Measurements from ENCODE around the gene SNX30. TPM values are rescaled to one million over a fixed set of nuclear protein-coding genes. Genes with fewer than 3 reads are reported as not detected.

Gene SNX30
- total RNA-seq, 1 experiment from 2014 or later = 9.7 TPM

- DNase-seq = no peak
- no peaks in the 10 kb centered on the region for H3K36me3 ChIP-seq (replicated peaks; ENCODE audit: control insufficient read depth, insufficient read depth, low read length)
- no peaks in the 10 kb centered on the region for H3K27me3 ChIP-seq (ENCODE audit: control insufficient read depth, insufficient read depth, low read length)
- no peak overlapping the region for H3K4me3 ChIP-seq (ENCODE audit: insufficient read depth, low read depth, low read length)
Measured at GRCh38 chr9:112760821-112761220, 10.3 kb downstream of the SNX30 start.

DNA sequence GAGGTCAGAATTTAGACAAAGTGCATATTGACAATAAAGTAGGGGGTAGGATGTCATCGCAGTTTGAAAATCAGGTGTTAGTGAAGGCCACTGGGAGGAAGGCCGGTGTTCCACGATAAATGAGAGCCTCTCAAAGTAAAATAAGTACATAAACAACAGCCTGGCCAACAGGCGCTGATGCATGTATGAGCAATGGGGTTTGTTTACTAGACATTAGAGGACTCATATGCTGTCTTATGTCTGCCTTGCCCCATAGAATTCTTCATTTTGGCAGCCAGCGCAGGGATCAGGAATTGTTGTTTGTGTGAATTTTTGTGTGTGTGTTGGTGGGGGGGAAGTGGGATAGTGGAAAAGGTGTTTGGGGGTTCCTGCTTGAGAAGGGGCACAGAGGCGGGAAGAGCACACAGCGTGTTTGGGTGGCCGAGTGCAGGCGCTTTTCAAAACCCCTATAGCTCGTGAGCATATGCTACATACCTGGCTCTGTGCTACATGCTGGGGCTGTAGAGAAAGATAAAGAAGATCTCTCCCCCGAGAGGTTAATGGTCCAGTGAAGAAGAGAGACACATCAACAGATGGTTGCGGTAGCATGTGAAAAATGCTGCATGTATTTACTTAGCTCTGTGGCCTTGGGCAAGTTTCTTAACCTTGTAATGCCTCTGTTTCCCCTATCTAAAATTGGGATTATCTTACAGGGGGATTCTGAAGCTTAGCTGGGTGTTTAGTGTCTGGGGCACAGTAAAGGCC lies 11.5 kb downstream of the SNX30 start:
- Histone ChIP-seq H3K27me3 (ENCODE audit: control insufficient read depth, insufficient read depth, low read length) (no peaks in the 10 kb centered on the region), H3K36me3 (replicated peaks; ENCODE audit: control insufficient read depth, insufficient read depth, low read length) (no peaks in the 10 kb centered on the region), H3K4me3 (ENCODE audit: insufficient read depth, low read depth, low read length) (no peak overlapping the region)
- no peak for DNase-seq

GRCh38 chr9:112762726-112763518 lies 12.4 kb downstream of the SNX30 start:
- H3K27me3 ChIP-seq (ENCODE audit: control insufficient read depth, insufficient read depth, low read length) = no peaks in the 10 kb centered on the region
- no peak for DNase-seq

DNA sequence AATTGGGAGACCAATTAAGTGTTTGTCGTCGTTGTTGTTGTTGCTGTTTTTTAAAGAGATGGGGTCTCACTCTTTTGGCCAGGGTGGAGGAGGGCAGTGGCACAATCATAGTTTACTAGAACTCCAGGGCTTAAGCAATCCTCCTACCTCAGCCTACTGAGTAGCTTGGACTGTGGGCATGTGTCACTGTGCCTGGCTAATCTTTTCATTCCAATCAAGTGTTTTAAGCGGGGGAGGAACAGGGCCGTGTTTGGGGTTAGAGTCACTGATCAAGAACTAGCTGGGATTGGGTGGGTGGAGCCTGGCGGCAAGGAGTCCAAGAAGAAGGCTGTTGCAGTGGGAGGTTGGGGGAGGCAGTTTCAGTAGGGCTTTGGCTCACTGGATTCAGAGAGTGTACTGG lies 13.8 kb downstream of the SNX30 start:
- Histone ChIP-seq H3K36me3 (replicated peaks; ENCODE audit: control insufficient read depth, insufficient read depth, low read length) (no peaks in the 10 kb centered on the region), H3K4me3 (ENCODE audit: insufficient read depth, low read depth, low read length) (no peak overlapping the region), H3K27me3 (ENCODE audit: control insufficient read depth, insufficient read depth, low read length) (no peaks in the 10 kb centered on the region)
- peak; percentile 32 for DNase-seq

More at GRCh38 chr9:112762726-112763518, 12.4 kb downstream of the SNX30 start:
- H3K36me3 ChIP-seq (replicated peaks; ENCODE audit: control insufficient read depth, insufficient read depth, low read length) = no peaks in the 10 kb centered on the region
- H3K4me3 ChIP-seq (ENCODE audit: insufficient read depth, low read depth, low read length) = no peak overlapping the region

GRCh38 chr9:112764837-112765236 lies 14.3 kb downstream of the SNX30 start:
- no peak overlapping the region for H3K4me3 ChIP-seq (ENCODE audit: insufficient read depth, low read depth, low read length)
- no peaks in the 10 kb centered on the region for H3K36me3 ChIP-seq (replicated peaks; ENCODE audit: control insufficient read depth, insufficient read depth, low read length)
- no peaks in the 10 kb centered on the region for H3K27me3 ChIP-seq (ENCODE audit: control insufficient read depth, insufficient read depth, low read length)
- DNase-seq = peak; percentile 74

GRCh38 chr9:112765281-112765680 lies 14.7 kb downstream of the SNX30 start:
- DNase-seq = no peak
- no peak overlapping the region for H3K4me3 ChIP-seq (ENCODE audit: insufficient read depth, low read depth, low read length)
- no peaks in the 10 kb centered on the region for H3K27me3 ChIP-seq (ENCODE audit: control insufficient read depth, insufficient read depth, low read length)
- no peaks in the 10 kb centered on the region for H3K36me3 ChIP-seq (replicated peaks; ENCODE audit: control insufficient read depth, insufficient read depth, low read length)

DNA sequence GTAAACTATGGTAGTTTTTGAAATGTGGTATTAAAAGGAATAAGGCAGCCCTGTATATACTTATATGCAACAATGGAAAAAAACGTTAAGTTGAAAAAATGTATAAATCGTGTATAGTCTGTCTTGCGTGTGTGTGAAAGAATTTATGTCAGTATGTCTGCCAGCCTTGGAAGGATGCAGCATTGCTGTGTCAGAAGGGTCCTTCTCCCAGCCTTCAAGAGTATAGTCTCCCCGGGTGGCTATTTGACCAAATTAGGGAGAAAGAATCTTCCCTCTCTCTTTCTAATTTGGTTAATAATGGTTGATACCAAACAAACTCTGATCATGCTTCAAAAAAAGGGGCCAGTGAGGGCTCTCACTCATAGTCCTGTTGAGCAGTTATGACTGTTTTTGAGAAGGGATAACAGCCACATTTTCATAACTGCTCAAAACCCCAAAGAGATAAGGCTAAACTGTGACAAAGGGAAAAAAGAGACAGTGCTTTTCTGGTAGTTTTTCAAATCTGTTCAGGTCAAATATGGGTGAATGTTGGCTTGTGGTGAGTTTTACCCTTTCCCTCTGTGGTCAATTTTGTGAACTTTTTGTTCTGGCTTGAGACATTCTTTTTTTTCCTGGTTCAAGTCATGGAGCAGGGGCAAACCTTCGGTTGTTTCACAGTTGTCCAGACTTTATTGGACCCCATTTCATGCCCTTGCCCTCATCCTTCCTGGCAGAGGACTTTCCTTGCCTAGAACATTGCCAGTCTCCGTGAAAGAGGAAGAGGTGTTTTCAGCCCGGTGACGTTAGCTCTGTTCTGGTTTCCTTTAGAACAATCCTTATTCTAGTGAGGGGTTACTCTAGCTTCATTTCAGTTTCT lies 21.0 kb downstream of the SNX30 start:
- DNase-seq = no peak
- H3K27me3 ChIP-seq (ENCODE audit: control insufficient read depth, insufficient read depth, low read length) = no peaks in the 10 kb centered on the region

DNA sequence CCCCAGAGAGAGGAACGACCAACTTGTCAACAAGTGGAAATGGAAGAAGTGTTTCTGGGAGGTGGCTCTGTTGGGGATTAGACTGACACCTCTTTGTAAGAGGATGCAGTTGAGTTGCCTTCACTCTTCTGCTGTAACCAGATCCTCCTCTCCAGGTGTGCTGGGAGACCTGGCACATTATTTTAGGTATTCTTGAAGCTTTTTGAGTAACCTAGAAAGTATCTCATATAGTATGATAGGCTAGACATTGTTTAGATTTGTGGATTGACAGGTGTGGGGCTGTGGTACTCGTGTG lies 21.6 kb downstream of the SNX30 start:
- Histone ChIP-seq H3K4me3 (ENCODE audit: insufficient read depth, low read depth, low read length) (no peak overlapping the region), H3K27me3 (ENCODE audit: control insufficient read depth, insufficient read depth, low read length) (no peaks in the 10 kb centered on the region), H3K36me3 (replicated peaks; ENCODE audit: control insufficient read depth, insufficient read depth, low read length) (no peaks in the 10 kb centered on the region)
- DNase-seq = no peak

More for the DNA sequence above, 21.0 kb downstream of the SNX30 start:
- Histone ChIP-seq H3K4me3 (ENCODE audit: insufficient read depth, low read depth, low read length) (no peak overlapping the region), H3K36me3 (replicated peaks; ENCODE audit: control insufficient read depth, insufficient read depth, low read length) (no peaks in the 10 kb centered on the region)

- Histone ChIP-seq H3K36me3 (replicated peaks; ENCODE audit: control insufficient read depth, insufficient read depth, low read length) (no peaks in the 10 kb centered on the region), H3K27me3 (ENCODE audit: control insufficient read depth, insufficient read depth, low read length) (no peaks in the 10 kb centered on the region), H3K4me3 (ENCODE audit: insufficient read depth, low read depth, low read length) (no peak overlapping the region)
- no peak for DNase-seq
Measured at GRCh38 chr9:112772551-112772950, 22.0 kb downstream of the SNX30 start.

GRCh38 chr9:112774006-112774996 lies 23.7 kb downstream of the SNX30 start:
- Histone ChIP-seq H3K4me3 (ENCODE audit: insufficient read depth, low read depth, low read length) (no peak overlapping the region), H3K36me3 (replicated peaks; ENCODE audit: control insufficient read depth, insufficient read depth, low read length) (no peaks in the 10 kb centered on the region), H3K27me3 (ENCODE audit: control insufficient read depth, insufficient read depth, low read length) (no peaks in the 10 kb centered on the region)
- no peak for DNase-seq

DNA sequence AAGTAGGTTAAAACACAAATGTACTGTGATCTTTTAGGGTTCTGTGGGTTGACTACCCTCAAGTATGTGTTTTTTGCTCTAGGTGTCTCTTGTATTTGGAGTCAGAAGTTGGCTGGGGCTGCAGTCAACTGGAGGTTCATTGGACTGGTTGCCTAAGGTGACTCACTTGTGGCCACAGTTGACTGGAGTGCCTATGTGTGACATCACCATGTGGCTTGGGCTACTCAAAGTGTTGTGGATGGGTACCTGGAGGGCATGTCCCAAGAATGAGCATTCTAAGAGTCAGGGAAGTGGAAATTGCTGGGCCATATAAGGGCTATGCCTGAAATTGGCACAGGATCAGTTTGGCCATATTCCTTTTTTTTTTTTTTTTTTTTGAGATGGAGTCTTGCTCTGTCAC lies 27.4 kb downstream of the SNX30 start:
- Histone ChIP-seq H3K4me3 (ENCODE audit: insufficient read depth, low read depth, low read length) (no peak overlapping the region), H3K36me3 (replicated peaks; ENCODE audit: control insufficient read depth, insufficient read depth, low read length) (no peaks in the 10 kb centered on the region), H3K27me3 (ENCODE audit: control insufficient read depth, insufficient read depth, low read length) (no peaks in the 10 kb centered on the region)
- no peak for DNase-seq

- DNase-seq = no peak
- H3K4me3 ChIP-seq (ENCODE audit: insufficient read depth, low read depth, low read length) = no peak overlapping the region
- H3K27me3 ChIP-seq (ENCODE audit: control insufficient read depth, insufficient read depth, low read length) = no peaks in the 10 kb centered on the region
- H3K36me3 ChIP-seq (replicated peaks; ENCODE audit: control insufficient read depth, insufficient read depth, low read length) = no peaks in the 10 kb centered on the region
Measured at GRCh38 chr9:112780450-112781036, 30.0 kb downstream of the SNX30 start.

- no peak for DNase-seq
- Histone ChIP-seq H3K27me3 (ENCODE audit: control insufficient read depth, insufficient read depth, low read length) (no peaks in the 10 kb centered on the region), H3K36me3 (replicated peaks; ENCODE audit: control insufficient read depth, insufficient read depth, low read length) (no peaks in the 10 kb centered on the region), H3K4me3 (ENCODE audit: insufficient read depth, low read depth, low read length) (no peak overlapping the region)
Measured at GRCh38 chr9:112782218-112782617, 31.7 kb downstream of the SNX30 start.

All from H7 (cell line).